T-helper 2 cell treated with Interferon-gamma antibody and Interleukin-4, amounts not matched to agents 100 ng/mL and 5 ng/mL, for 36 hours (primary cell): ENCODE measurements around the gene TMPRSS11A. TPM values are rescaled to one million over a fixed set of nuclear protein-coding genes. Genes with fewer than 3 reads are reported as not detected.

Source experiments
- intact Hi-C: fragments of 100-400 bp; cut with micrococcal nuclease; formaldehyde crosslinking; loops from one replicate; pipeline ENCODE4 v1.15.1; 2023
- total RNA-seq: library from RNA; stranded (reverse); gene quantifications from 2 replicates; pipeline ENCODE4 v1.2.3, GENCODE V29; 2022

The TMPRSS11A gene
- not detected in 2 replicates for total RNA-seq

- intact Hi-C loops: no loop called here
Observed at GRCh38 chr4:67963356-67963755, at the start of gene TMPRSS11A. TSS of gene TMPRSS11A (minus strand) at chr4:67963493. CDS start at chr4:67963393, 100 bp downstream.

- intact Hi-C loops: no loop called here
Observed at GRCh38 chr4:68011684-68012083, 48.4 kb upstream of the TMPRSS11A start.

- intact Hi-C loops: no loop called here
Observed at GRCh38 chr4:68002906-68003305, 39.6 kb upstream of the TMPRSS11A start.

- intact Hi-C loops: no loop called here
Observed at GRCh38 chr4:67996127-67996526, 32.8 kb upstream of the TMPRSS11A start.

GRCh38 chr4:67988991-67989390 lies 25.7 kb upstream of the TMPRSS11A start:
- intact Hi-C loops: loop anchor here (1.0 to 10.0 kb wide), 3 partner anchors 186 to 444 kb away; partner anchors contain the start of gene CENPC

- intact Hi-C loops: loop anchor here (10.0 kb wide), 1 partner anchor 439 kb away; the partner anchor contains the start of gene CENPC
Observed at GRCh38 chr4:67983333-67983732, 20.0 kb upstream of the TMPRSS11A start.

GRCh38 chr4:67980512-67980911 lies 17.2 kb upstream of the TMPRSS11A start:
- intact Hi-C loops: loop anchor here (10.0 kb wide), 1 partner anchor 436 kb away; the partner anchor contains the start of gene CENPC

GRCh38 chr4:67973608-67974007 lies 10.3 kb upstream of the TMPRSS11A start:
- intact Hi-C loops: no loop called here

- intact Hi-C loops: no loop called here
Observed at GRCh38 chr4:67954890-67955289, 8.4 kb downstream of the TMPRSS11A start.

- intact Hi-C loops: no loop called here
Observed at GRCh38 chr4:67941074-67941473, 22.2 kb downstream of the TMPRSS11A start.

GRCh38 chr4:67940506-67940905 lies 22.8 kb downstream of the TMPRSS11A start:
- intact Hi-C loops: no loop called here

- intact Hi-C loops: no loop called here
Observed at GRCh38 chr4:67939195-67939594, 24.1 kb downstream of the TMPRSS11A start.

- intact Hi-C loops: no loop called here
Observed at GRCh38 chr4:67935888-67936287, 27.4 kb downstream of the TMPRSS11A start.

- intact Hi-C loops: no loop called here
Observed at GRCh38 chr4:67934628-67935027, 28.7 kb downstream of the TMPRSS11A start.

GRCh38 chr4:67933755-67934154 lies 29.5 kb downstream of the TMPRSS11A start:
- intact Hi-C loops: no loop called here

GRCh38 chr4:67933038-67933437 lies 30.3 kb downstream of the TMPRSS11A start:
- intact Hi-C loops: no loop called here

- intact Hi-C loops: no loop called here
Observed at GRCh38 chr4:67931256-67931655, 32.0 kb downstream of the TMPRSS11A start.

- intact Hi-C loops: no loop called here
Observed at GRCh38 chr4:67929426-67929825, 33.9 kb downstream of the TMPRSS11A start.

- intact Hi-C loops: no loop called here
Observed at GRCh38 chr4:67928546-67928945, 34.7 kb downstream of the TMPRSS11A start.

GRCh38 chr4:67927251-67927650 lies 36.0 kb downstream of the TMPRSS11A start:
- intact Hi-C loops: no loop called here

GRCh38 chr4:67926485-67926884 lies 36.8 kb downstream of the TMPRSS11A start:
- intact Hi-C loops: no loop called here

GRCh38 chr4:67922697-67923096 lies 40.6 kb downstream of the TMPRSS11A start:
- intact Hi-C loops: no loop called here

GRCh38 chr4:67918428-67918827 lies 44.9 kb downstream of the TMPRSS11A start:
- intact Hi-C loops: no loop called here
